Bronchial epithelial cell (primary cell): ENCODE data around the gene HEXIM1. TPM values are rescaled to one million over a fixed set of nuclear protein-coding genes. Genes with fewer than 3 reads are reported as not detected.

ENCODE experiments used
- DNase-seq: peaks from one replicate; pipeline ENCODE4 v3.0.0-alpha.2; 2010; ENCODE audit warnings: low read depth
- FAIRE-seq: peaks from 2 replicates; lab custom pipeline; 2011; peaks lifted over from hg19 to GRCh38; lab: Jason Lieb, UNC
- H3K27me3 ChIP-seq: 2 replicates; pipeline ENCODE4 v1.5.1; 2011; ENCODE audit warnings: low read length; ENCODE audit not compliant: control insufficient read depth, insufficient read depth
- H3K36me3 ChIP-seq: 2 replicates; pipeline ENCODE4 v1.5.1; 2011; ENCODE audit warnings: low read length; ENCODE audit not compliant: control insufficient read depth, insufficient read depth
- H3K4me3 ChIP-seq: 2 replicates; pipeline ENCODE4 v1.5.1; 2011; ENCODE audit warnings: mild to moderate bottlenecking, low read depth, low read length, control low read depth
- CTCF ChIP-seq: IDR thresholded peaks from 2 replicates; pipeline ENCODE4 v1.5.1; 2011; ENCODE audit warnings: mild to moderate bottlenecking, moderate library complexity, low read length, control low read depth, inconsistent platforms; ENCODE audit not compliant: insufficient read depth, severe bottlenecking
- total RNA-seq: library from RNA; depleted of rRNA; stranded (reverse); fragments of >200 nt; gene quantifications from 2 replicates; pipeline ENCODE4 v1.2.1, GENCODE V29; 2014

HEXIM1 gene
- total RNA-seq, 1 donor from 2014 or later = 7.1 TPM

GRCh38 chr17:45111850-45112249 is 36.4 kb upstream of the HEXIM1 start:
- Histone ChIP-seq H3K36me3 (peaks cover 28% of the 10 kb centered on the region), H3K27me3 (no peaks in the 10 kb centered on the region), H3K4me3 (no peak overlapping the region)
- DNase-seq = no peak
- no peak for FAIRE-seq
- no peak for TF ChIP-seq CTCF

- Histone ChIP-seq H3K4me3 (no peak overlapping the region), H3K36me3 (peaks cover 27% of the 10 kb centered on the region), H3K27me3 (no peaks in the 10 kb centered on the region)
- DNase-seq (no peak), FAIRE-seq (no peak)
- no peak for TF ChIP-seq CTCF
Measured at GRCh38 chr17:45112559-45113423, 35.5 kb upstream of the HEXIM1 start.

- no peak for DNase-seq
- no peak for FAIRE-seq
- no peak for TF ChIP-seq CTCF
- Histone ChIP-seq H3K4me3 (no peak overlapping the region), H3K36me3 (peaks cover 27% of the 10 kb centered on the region), H3K27me3 (no peaks in the 10 kb centered on the region)
Measured at GRCh38 chr17:45113424-45113754, 34.9 kb upstream of the HEXIM1 start.

GRCh38 chr17:45114117-45114932 is 34.0 kb upstream of the HEXIM1 start:
- no peak for FAIRE-seq
- no peak for DNase-seq
- TF ChIP-seq CTCF = no peak
- peaks cover 28% of the 10 kb centered on the region for H3K36me3 ChIP-seq
- no peak overlapping the region for H3K4me3 ChIP-seq
- H3K27me3 ChIP-seq = no peaks in the 10 kb centered on the region

GRCh38 chr17:45115015-45115625 is 33.2 kb upstream of the HEXIM1 start:
- DNase-seq (no peak), FAIRE-seq (no peak)
- no peak for TF ChIP-seq CTCF
- Histone ChIP-seq H3K36me3 (peaks cover 28% of the 10 kb centered on the region), H3K27me3 (no peaks in the 10 kb centered on the region), H3K4me3 (no peak overlapping the region)
